Activated T-cell treated with anti-CD3 and anti-CD28 coated beads, Interleukin-2, amount 50 U/mL, for 48 hours (primary cell): ENCODE data around the gene FAM83G.
A peak's percentile ranks its signal among the peaks of the same experiment; 100 is the strongest.

Experiments used
- DNase-seq, 2 experiments: peaks; one replicate each; pipeline ENCODE4 v3.0.0-alpha.2; 2020

FAM83G gene

DNA sequence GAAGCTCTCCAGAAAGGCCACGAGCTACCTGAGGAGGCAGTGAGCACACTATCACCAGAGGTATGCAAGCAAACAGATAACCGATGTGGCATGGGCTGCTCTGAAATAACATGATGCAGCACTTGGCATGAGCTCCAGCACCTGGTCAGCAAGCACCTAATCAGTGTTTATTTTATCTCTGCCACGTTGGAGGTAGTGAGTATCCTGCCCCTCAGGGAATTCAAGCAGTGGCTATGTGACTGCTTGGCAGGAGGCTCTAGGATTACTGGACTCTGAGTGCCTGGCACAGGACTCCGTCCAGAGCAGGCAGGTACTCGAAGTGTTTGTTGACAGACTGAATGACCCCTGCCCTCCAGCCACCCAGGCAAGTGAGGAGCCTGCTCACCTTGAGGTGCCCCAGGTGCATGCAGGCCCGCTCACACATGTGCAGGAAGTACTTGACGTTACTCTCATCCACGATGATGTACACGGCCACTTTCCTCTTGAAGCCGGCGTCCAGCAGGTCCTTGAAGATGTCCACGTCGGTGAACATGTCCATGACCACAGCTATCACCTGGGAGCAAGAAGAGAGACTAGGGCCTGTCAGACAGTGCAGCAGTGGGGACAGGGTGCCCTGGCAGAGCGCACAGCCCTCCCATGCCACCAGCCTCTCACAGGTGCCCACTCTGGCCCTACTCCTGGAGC lies 16.6 kb downstream of the FAM83G start:
- DNase-seq = no peak

DNA sequence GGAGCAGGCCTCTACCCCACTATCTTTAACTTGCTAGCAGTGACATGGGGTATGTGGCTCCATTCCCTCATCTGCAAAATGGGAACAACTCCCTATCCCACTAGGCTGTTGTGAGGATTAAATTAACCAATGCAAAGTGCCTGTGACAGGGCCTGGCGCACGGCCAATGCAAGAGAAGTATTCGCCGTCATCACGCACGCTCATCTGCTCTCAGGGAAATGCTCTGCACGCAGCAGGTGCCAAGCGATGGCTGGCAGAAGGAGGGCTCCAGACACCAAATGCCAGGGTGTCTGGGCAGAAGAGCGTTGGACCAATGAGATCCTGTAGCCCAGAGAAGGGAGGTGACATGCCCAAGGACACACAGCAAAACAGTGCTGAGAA lies 17.3 kb downstream of the FAM83G start:
- DNase-seq = no peak

DNA sequence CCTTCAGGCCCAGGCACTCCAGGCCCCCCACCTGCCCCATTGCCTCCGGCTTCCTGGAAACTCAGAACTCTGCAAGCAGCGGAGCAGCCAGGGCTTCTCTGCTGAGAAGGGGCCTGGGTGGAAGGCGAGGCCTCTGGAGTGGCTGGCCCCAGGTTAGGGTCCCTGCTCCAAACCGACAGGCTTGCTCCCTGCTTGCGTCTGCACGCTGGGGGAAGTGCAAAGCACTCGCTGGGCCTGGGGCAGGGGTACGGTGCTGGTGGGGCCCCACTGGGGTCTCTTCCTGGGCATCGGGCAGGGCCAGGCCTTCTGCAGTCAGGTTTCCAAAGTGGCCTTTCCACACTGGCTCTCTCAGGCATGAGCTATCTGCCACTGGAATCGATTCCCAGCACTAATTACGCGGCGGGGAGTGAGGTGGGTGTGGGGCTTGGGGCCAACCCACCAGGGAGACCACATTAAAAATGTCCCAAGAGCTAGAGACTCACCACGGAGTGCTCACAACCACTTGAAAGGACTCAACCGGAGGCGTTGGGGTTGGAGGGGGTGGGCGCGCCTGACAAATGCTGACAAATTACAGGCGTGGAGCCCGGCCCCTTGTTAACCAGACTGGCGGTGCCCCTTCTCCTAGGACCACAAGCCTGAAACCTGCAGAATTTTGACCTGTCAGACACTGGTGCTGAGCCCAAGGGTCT lies 17.9 kb downstream of the FAM83G start:
- peak; percentile 45 to 46 for DNase-seq

DNA sequence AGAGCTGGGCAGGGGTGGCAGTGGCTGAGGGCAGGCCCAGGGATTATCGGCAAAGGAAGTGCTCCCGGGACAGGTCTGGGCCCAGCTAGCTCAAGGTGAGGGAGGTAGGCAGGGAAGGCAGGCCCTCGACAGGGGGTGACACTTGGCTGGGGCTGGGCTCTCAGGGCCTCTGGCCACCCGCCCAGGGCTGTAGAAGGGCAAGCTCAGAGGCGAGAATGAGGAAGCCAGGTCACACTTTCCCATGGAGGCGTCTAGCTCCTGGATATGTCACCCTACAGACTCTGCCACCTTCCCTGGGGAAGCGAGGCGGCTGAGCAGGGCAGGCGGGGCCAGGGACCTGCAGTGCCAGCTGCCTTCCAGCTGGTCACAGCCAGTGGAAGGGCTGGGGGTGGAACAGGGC lies 19.1 kb downstream of the FAM83G start:
- DNase-seq = no peak

DNA sequence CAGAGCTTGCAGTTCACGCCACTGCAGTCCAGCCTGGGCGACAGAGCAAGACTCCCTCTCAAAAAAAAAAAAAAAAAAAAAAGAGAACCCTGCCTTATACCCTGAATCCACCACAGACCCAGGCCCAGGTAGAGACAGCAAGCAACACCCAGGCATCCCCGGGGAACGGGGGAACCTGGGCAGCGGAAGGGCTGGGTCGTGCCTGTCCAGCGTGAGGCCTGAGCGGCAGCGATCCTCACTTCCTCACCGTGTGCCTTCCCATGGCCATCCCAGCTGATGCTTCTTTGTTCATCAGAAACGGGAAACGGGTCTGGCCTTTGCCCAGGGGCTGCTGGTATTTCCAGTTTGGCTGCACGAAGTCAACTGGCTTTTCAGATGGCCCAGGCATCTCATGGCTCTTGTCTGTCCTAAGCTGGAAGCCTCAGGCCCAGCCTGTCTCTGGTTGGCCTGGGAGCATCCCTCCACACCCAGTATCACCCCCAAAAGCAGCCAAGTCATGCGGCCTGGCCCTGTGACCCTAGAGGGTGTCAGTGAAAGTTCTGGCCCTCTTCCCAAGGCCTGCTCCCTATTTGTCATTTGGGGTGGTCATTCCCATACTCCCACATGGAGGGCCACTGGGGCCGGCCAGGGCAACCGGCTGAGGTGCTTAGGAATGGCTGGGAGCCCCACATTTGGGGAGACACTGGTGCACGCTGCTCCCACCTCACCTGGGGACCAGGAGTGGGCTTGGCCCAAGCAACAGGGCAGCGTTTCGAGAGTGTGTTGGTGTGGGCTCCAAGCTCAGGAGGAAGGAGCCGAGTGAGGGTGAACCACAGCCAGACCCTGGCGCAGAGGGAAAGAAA lies 20.1 kb downstream of the FAM83G start:
- no peak for DNase-seq

DNA sequence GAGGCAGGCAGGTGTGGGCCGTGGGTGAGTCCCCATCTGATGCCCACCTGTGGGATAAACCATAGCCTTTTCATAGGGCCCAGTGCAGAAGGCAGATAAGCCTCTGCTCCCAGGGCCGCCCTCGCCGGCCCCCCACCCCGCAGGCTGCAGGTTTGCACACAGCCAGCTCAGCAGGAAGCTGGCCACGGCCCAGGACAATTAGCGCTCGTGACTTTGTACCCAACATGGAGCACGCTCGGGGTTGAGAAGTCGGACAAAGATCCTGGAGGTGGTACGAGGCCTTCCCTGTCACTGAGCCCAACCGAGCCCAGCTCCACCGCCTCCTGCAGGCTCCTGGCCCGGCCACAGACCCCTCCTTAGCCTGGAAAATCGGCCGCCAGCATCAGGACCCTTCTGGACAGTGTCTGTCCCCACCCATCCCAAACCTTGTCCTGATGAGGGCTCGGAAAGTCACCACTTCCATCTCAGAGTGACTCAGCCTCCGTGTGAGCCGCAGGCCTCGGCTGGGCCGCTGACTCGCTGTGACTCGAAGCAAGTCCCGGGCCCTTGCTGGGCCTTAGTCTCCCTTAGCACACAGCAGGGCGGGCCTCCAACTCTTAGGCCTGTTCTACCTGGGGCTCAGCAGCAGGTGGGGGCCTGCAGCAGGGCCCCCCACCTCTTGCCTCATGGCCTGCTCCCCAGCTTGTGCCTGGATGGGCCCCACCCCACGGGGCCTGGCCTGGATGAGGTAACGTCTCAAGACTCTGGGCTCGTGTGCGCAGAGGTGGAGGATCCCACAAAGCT lies 22.7 kb downstream of the FAM83G start:
- DNase-seq = peak; percentile 45 to 55

DNA sequence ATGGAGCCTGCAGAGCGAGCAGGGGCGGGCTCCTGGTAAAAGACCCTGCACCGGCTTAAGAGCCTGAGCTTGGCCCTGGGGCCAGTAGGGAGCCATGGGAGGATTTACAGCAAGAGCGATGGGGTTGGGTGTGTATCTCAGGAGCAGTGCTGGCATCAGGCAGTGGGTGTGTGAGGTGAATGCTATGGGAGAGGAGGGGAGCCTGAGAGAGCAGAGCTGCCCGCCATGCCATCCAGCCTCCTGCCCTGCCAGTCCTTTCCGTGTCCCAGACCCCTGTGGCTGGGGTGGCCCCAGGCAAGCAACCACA lies 23.3 kb downstream of the FAM83G start:
- no peak for DNase-seq

DNA sequence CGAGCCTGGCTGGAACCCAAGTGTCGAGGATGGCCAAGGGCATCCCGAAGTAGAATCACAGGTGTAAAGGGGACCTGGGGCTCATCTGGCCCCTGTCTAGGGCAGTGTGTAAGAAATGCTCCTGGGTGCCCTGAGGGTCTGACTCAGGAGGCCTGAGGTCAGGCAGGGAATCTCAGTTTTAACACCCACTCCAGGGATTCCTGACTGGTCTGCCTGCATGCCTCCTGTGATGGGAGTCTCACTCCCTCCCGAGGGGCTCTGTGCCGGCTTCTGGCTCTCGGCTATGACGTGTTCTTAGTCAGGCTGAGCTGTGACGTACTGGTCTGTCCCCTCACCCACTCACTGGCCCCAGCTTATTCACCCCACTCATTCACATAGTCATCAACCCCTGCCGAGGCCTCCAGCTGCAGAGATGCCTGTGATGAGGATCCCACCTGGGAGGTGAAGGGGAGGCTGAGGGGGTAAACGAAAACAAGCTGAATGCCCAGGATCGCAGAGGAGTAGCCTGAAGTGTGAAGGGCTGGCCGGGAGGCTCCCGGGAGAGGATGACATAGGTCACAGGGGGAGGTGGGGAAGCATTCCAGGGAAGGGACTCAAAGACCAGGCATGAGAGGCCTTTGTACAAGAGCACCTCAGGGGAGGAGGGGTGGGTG lies 23.8 kb downstream of the FAM83G start:
- DNase-seq = no peak

DNA sequence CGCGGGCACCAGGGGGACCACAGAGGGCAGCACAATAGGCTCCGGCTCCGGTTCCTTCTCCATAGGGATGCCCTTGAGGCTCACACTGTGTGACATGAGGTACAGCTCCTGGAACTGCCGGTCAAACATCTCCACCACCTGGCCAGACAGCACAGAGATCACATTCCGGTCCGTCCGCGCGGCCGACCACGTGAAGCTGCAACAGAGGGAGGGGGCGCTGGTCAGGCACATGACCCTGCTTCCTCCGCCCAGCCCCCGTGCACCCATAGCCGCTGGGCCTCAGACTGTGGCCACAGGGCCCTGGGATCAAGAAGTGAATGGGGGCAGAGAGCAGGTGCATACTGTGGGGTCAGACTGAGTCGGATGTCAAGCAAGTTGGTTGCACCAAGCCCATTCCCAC lies 25.9 kb downstream of the FAM83G start:
- DNase-seq = no peak

DNA sequence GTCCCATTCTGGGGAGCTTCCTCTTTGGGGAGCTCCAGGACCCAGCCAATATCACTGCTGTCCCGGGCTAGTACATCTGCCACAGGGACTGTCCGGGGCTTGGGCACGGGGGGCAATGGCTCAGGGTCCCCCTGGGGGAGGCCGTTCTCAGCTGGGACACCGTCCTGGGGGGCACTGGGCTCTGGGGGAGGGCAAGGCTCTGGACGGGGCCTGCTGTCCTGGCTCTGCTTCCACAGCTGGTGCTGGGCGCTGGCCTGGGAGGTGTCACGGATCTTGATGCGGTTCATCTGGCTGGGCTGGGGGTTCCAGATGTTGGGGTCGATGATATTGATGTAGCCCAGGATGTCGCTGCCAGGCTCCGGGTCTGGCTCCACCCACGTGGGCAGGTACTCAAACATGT lies 26.5 kb downstream of the FAM83G start:
- no peak for DNase-seq

DNA sequence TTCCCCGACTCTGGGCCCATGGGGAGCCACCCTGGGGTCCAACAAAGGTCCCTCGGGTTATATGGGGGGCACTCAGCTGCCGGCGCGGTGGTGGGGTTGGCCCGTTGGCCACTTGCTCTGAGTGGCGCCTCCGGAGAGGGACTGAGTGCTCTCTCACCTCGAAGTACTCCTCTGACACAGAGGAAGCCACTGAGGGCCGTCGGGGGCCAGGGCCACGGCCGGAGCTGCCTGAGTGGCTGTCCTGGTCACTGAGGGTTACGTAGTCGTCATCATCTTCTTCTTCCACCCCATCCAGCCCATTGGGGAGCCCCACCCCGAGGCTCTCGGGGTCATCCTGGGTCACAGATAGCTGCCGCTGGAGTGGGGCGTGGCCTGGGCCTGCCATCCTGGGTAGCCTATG lies 26.9 kb downstream of the FAM83G start:
- DNase-seq = no peak

DNA sequence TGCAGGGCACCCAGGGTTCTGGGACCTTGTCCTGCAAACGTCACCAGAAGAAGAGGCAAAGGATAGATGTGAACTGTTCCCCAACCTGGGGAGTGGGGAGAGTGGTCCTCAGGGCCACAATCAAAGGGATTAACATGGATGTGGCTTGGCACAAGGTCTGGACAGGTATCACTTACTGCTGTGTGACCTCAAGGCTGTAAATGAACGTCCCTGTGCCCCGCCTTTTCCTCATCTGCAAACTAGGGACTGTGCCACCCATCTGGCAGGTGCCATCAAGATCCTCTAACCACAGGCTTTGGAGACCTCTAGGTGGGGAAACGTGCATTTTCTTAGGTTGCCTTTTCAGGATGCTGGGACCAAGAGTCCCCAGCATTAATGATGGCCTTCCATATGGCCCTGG lies 27.5 kb downstream of the FAM83G start:
- no peak for DNase-seq

DNA sequence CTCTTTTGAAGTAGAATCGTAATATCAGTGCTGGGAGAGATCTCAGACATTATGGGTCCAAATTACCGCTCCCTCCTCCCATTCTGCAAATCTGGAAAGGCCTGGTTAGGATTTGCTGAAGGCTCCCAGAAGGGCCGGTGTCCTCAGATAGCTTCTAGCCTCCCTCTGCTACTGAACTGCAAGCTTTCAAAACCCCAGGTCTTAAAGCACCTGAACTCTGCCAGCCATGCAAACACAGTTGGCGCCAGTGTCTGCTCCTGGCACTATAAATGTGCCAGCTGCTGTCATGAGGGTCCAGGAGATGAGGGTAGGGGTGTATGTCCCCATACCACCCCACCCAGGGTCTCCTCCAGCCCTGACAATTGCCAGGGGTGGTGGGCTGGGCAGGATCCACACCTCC lies 28.4 kb downstream of the FAM83G start:
- no peak for DNase-seq

DNA sequence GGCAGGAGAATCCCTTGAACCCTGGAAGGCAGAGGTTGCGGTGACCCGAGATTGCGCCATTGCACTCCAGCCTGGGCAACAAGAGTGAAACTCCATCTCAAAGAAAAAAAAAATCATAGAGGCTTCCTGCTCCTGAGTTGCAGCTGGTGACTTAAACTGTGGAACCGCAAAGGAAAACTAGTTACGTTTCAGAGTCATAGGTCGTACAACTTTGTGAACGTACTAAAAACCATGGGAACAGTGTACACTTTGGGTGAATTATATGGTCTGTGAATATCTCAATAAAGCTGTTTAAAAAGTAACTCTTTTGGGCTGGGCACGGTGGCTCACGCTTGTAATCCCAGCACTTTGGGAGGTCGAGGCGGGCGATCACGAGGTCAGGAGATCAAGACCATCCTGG lies 29.0 kb downstream of the FAM83G start:
- DNase-seq = no peak

DNA sequence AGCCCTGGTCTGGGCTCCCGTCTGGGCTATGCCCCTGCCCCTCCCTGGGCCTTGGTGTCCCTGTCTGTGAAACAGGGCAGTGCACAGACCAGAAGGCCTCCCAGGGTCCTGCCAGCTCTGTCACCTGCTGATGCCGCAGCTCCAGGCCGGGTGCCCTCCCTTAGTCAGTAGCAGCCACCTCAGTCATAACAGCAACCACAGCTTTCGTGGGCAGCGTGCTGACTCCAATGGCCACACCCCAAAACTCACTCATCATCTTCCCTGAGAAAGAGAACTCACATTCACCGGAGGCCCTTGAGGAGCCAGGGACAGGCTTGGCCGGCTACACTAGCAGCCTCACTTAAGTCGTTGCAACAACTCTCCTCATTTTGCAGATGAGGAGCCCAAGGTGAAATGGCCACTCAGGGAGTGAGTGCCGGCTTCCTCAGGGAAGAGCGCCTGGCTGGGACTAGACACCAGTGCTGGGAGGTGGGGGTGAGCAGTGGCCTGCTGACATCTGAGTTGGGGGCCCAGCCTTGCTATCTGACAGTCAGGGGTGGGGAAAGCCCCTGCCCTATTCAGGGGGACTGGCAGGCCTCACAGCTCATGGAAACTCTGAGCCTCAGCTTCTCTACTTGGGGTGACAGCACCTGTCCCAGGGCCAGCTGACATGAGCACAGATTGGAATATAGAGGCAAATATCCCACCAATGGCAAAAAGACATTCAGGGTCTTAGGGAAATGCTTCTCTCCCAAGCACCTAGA lies 30.0 kb downstream of the FAM83G start:
- DNase-seq = peak; percentile 53 to 68

DNA sequence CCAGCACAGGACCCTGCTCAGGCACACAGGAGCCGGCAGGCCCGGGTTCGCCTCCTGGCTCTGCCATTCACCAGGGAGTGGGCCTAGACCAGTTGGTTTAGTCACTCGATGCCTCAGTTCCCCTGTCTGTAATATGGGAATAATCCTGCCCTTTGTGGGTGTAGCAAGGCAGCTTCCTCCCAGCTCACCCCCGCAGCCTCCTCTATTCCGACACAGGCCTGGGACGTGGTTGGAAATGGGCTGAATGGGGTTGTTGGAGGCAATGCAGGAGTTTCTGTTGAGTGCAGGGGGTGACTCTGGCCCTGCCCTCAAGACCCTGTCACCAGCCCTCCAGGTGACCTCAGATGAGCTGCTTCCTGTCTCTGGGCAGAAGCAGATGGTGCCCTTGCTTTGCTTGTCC lies 32.8 kb downstream of the FAM83G start:
- no peak for DNase-seq

DNA sequence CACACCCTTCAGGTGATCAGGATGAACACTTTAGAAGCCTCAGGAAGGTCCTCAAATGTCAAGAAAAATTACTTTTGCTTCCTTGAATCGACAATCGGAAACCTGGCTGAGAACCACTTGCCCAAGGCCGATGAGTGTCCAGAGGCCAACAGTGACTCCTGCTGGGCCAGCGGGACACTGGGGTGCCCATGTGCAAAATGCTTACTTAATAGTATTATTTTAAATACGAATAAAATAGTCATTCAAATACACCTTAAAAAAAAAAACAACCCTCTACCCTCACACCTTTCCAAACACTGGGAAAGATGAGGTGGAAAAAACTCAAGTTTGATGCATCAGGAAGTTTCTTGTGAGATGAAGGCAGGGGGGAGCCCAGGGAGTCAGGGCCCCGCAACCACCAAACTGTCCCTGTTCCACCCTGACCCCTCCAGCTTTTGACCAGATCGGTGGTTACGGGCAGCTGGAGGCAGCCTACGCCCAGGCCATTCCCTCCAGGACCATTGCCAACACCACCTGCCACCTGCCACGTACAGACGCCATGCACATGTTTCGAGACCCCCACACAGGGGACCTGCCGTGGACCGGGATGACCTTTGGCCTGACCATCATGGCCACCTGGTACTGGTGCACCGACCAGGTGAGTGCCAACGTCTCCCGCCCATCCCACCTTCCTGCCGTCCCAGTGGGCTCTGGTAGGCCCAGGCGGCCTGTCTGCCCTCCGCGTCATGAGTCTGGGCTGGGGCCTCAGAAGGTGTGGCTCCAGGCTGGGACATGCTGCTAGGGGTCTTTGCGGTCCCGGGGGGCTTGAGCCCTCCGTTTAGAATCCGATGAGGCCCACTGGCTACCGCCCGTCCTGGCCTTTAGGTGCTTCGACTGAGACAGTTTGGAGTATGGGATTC lies 33.7 kb downstream of the FAM83G start:
- DNase-seq = no peak

DNA sequence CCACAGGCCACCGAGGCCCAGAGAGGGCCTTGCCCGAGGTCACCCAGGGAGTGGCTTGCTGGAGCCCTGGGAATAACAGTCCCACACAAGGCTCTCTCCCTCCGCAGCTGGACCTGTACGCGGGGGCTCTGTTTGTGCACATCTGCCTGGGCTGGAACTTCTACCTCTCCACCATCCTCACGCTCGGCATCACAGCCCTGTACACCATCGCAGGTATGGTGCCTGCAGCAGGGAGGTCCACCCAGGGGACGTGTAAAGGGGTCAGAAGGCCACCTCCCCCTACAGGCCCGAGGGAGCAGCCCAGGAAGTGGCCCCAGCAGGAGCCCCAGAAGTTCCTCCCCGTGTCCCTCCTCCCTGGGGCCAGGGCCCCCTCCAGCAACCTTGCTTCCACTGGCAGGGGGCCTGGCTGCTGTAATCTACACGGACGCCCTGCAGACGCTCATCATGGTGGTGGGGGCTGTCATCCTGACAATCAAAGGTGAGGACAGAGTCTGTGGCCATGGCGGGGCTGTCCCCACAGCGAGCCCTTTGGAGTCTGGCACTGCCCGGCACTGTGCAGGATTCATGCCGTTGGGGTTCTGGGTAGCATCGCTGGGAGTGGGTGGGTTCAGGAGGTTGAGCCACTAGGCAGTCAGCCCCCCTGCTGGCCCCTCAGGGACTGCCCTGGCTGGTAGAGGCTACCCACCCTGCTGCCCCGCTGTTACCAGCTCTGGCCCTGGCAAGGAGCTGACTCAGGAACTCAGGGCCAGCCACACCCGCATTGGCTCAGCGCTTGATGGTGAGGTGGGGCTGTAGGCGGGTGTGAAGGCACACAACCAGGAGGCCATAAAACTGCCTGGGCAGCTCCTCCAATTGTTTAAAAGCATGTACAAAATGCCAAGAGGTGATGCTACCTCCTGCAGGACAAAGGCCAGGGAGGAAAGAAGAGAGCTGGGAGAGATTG lies 35.3 kb downstream of the FAM83G start:
- no peak for DNase-seq

DNA sequence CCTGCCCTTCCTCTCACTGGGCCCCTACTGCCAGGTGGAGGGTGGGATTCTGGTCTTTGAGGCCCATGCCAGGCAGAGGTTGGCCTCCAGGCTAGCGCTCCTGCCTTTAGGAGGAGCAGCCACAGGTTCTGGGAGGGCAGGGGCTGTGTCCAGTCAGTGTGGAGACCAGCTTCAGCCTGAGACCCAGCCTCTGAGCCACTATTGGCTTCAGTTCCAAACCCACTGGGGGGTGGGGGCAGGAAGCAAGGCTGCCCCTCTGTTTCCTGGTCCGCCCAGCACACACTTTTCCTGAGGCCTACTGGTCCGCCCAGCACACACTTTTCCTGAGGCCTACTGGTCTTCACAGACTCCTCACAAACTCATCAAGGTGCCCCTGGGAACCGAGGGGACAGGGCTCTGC lies 36.2 kb downstream of the FAM83G start:
- no peak for DNase-seq

DNA sequence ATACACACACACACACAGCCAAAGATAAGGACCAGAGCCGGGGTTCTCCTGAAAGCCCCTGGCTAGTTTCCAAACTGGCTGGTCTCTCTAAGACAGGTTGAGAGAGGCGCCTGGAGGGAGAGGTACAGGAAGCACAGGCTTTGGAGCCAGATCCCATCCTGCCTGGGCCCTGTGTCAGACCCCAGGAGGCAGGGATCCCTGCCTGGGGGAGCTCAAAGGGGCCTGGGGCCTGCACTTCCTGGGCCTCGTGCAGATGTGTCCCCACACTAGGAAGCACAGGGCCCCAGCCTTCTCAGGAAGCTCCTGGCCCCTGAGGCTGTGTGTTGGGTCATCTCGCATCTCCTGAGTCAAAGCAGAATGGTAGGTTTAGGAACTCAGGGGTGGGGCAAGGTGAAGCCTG lies 36.6 kb downstream of the FAM83G start:
- no peak for DNase-seq
